Activated T-cell treated with anti-CD3 and anti-CD28 coated beads, Interleukin-2, amount 50 U/mL, for 1 hour (primary cell): ENCODE measurements around the gene TMC4.
"Not testable (repeated sequence)": the region's sequence is repeated elsewhere in the genome, so short reads cannot be mapped to it uniquely, and the experiment has no call there.

Source experiments
- DNase-seq: peaks from one replicate; pipeline ENCODE4 v3.0.0-alpha.2; 2020

TMC4 gene, protein sequence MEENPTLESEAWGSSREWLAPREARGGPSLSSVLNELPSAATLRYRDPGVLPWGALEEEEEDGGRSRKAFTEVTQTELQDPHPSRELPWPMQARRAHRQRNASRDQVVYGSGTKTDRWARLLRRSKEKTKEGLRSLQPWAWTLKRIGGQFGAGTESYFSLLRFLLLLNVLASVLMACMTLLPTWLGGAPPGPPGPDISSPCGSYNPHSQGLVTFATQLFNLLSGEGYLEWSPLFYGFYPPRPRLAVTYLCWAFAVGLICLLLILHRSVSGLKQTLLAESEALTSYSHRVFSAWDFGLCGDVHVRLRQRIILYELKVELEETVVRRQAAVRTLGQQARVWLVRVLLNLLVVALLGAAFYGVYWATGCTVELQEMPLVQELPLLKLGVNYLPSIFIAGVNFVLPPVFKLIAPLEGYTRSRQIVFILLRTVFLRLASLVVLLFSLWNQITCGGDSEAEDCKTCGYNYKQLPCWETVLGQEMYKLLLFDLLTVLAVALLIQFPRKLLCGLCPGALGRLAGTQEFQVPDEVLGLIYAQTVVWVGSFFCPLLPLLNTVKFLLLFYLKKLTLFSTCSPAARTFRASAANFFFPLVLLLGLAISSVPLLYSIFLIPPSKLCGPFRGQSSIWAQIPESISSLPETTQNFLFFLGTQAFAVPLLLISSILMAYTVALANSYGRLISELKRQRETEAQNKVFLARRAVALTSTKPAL

DNA sequence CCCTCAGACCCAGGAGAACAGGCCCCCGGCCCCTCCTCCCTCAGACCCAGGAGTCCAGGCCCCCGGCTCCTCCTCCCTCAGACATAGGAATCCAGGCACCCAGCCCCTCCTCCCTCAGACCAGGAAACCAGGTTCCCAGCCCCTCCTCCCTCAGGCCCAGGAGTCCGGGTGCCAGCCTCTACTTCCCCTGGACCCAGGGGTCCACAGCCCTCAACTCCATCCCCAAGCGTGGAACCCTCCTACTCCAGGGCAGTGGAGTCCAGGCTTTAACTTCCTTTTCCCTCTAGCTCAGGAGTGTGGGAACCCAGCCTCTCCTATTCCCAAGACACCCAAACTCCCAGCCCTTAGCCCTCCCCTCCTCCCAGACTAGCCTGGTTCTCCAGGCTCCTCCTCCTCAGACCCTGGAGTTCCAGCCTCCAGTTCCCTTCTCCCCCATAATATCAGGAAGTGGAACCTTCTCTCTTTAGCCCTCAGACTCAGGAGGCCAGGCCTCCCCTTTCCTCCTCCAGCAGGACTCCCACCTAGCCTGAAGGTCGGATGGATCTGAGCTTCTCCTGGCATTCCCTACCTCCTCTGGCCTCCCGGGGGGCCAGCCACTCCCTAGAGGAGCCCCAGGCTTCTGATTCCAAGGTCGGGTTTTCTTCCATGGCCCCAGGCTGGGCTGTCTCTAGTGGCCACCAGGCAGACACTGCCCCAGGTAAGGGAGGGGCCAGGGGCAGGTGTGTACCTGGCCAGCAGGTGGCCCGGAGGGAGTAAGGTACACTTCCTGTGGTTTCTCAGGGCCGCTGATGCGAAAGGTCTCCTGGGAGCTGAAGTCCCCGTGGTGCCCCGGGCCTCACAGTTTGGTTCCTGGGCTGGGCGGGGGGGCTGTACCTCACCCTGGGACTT lies at the start of gene TMC4:
Gene TMC4 (minus strand): TSS at position 690 of the 888 bp plus-strand sequence. CDS start 43 bp downstream, at position 647.
- DNase-seq: no peak

DNA sequence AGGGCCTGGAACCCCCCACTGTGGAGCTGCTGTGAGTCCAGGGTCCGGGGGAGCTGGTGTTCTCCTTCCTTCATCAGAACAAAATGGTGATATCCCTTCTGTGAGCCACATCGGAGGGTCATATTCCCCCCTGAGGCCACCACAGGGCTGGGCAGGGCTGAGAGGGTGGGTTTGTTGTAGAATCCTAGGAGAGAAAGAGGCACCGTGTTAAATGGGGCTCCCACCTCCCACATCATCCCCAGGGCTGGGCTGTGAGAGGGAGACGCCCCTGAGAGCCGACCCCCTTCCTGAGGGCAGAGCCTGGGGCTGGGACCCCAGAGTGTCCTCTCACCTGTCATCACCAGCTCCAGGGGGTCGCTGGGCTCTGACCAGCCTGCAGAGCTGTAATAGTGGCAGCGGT lies 49.0 kb upstream of the TMC4 start:
- DNase-seq: not testable (repeated sequence)

GRCh38 chr19:54219702-54220101 lies 46.7 kb upstream of the TMC4 start:
- DNase-seq: not testable (repeated sequence)

DNA sequence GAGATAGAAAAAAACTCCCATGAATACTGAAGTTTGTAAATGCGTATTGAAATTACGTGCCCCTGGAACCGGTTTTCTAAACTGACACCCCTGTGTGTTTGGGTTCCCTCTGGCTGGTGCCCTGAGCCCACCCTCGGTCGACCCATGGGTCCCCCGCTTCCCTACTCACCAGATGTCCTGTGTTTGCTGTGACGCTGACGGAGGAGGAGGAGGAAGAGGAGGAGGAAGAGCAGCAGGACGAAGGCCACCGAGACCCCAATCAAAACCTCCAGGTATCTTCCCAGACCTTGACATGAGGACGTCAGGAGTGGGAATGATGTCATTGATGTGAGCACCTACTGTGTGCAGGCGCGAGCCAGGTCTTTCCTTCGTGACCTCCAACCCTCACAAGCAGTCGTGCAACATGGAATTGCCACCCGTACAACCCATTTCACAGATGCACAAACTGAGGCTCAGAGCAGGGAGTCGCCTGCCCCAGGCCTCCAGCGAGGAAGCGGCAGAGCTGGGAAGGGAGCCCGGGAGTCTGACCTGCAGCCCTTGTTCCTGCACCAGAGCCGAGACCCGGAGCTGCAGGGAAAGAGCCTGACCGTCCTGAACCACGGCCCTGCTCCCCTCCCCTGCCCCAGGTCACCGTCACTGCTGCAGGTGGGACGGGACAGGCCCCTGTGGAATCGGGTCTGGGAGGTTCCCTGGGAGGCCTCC lies 46.2 kb upstream of the TMC4 start:
- no peak for DNase-seq

GRCh38 chr19:54218259-54218658 lies 45.3 kb upstream of the TMC4 start:
- no peak for DNase-seq

- not testable (repeated sequence) for DNase-seq
Observed at GRCh38 chr19:54217517-54218247, 44.7 kb upstream of the TMC4 start.

- no peak for DNase-seq
Observed at GRCh38 chr19:54216869-54217268, 43.9 kb upstream of the TMC4 start.

- not testable (repeated sequence) for DNase-seq
Observed at GRCh38 chr19:54214734-54215133, 41.8 kb upstream of the TMC4 start.

DNA sequence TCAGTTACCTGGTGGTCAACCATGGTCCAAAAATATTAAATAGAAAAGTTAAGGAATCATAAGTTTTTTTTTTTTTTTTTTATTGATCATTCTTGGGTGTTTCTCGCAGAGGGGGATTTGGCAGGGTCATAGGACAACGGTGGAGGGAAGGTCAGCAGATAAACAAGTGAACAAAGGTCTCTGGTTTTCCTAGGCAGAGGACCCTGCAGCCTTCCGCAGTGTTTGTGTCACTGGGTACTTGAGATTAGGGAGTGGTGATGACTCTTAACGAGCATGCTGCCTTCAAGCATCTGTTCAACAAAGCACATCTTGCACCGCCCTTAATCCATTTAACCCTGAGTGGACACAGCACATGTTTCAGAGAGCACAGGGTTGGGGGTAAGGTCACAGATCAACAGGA lies 41.3 kb upstream of the TMC4 start:
- DNase-seq: not testable (repeated sequence)

DNA sequence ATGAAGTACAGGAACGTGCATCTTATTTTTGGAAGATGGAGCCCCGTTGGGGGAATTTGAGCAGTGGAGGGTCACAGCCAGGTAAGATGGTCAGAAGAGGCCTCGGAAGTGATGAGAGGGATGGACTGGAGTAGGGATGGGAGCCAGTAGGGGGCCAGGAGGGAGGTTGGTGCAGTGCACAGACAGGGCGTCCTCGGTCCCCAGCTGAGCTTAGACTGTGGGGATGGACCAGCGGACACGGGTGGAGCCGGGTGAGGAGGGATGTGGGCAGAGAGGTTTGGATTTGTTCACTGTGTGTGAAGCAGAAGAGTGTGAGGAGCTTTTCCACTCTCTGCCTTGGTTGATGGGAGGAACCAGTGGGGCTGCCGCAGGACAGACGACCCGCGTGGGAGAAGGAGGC lies 38.3 kb upstream of the TMC4 start:
- DNase-seq: no peak

- DNase-seq: no peak
Observed at GRCh38 chr19:54209811-54210494, 37.0 kb upstream of the TMC4 start.

DNA sequence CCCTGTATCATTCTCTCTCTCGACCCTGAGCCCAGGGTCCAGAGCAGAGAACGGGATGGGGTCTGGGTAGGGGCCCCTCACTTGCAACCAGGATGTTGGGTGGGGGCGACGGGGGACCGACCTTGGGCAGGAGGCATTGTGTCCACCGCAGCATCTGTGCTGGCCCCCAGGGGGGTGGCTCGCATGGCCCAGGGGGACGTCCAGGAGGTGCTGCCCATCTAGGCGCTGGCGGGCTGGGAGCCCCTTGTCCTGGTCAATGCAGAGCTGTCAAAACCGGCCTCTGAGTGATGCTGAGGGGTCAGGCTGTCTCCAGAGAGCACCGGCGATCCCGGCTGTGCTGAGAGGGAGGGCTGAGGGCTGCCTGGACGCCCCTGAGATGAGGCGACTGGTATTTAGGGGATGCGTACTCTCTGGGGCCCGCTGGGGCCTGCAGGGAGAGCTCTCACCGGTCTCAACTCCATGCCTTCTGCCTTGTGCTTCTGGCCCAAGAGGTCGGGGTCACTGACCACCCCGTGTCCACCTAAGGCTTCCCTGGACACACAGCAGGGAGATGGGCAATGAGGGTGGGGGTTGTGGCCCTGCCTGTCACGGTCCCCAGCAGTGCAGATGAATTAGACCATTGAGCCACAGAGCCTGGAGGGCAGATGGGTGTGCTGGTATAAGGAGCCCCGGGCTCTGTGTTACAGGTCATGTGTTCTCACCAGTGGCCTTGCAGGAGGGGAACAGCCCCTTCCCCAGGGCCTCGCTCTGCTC lies 36.3 kb upstream of the TMC4 start:
- DNase-seq: no peak

DNA sequence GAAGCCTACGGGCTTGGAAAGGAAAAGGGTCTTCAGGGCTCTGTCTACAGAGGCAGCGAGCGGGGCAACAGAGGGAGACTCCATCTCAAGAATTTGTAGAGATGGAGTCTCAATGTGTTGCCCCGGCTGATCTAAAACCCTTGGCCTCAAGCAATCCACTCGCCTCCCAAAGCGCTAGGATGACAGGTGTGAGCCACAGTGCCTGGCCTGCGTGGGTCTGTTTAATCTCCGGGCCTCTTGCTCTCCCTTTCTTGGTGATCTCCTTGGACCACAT lies 35.8 kb upstream of the TMC4 start:
- no peak for DNase-seq

DNA sequence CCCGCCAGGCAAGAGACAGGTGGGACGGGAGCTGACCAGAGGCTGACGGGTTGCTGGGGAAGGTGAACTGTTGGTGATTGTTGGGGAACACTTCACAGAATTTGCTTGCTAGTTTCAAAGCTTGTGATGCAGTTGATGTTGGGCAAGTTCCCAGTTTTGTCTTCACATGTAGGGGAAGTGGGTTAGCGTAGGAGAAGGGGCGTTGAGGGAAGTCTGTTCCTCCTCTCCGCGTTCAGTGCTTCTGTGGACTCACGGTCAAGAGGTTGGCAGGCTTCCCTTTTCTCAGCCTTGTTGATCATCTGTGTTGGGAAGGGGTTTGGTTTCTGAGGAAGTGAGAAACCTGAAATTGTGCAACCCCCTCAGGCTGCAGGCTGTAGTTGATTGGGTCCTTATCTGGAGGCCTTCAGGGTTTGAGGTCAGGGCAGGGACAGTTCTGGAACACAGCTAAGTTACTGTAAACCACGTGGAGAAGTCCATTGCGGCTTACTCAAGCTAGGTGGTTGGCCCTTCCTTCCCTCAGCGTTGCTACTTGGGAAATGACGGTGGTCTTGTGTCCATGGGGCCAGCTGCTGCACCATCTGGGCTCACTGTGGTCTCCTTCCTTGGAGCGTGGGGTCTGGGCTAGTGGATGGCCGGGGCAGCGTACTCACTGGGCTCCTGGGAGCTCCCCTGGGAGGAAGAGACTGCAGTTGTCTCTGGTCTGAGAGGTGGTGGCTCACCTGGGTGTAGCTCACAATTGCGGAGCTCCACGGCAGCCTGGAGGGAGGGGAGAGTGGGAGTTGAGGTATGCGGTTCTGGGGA lies 35.2 kb upstream of the TMC4 start:
- no peak for DNase-seq

GRCh38 chr19:54207676-54207982 lies 34.7 kb upstream of the TMC4 start:
- DNase-seq: no peak

DNA sequence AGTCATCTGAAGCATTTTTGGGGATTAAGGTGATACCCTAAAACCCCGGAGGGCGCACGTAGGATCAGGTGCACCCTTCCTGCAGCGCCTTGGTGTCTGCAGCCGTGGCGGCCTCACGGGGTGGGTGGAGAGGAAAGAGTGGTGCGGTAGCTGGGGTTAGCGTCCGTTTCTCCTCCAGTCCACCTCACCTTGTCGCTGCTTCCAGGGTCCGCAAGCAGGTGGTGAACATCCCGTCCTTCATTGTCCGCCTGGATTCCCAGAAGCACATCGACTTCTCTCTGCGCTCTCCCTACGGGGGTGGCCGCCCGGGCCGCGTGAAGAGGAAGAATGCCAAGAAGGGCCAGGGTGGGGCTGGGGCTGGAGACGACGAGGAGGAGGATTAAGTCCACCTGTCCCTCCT lies 34.2 kb upstream of the TMC4 start:
- not testable (repeated sequence) for DNase-seq

GRCh38 chr19:54206831-54207177 lies 33.8 kb upstream of the TMC4 start:
- no peak for DNase-seq

- no peak for DNase-seq
Observed at GRCh38 chr19:54206030-54206830, 33.3 kb upstream of the TMC4 start.

DNA sequence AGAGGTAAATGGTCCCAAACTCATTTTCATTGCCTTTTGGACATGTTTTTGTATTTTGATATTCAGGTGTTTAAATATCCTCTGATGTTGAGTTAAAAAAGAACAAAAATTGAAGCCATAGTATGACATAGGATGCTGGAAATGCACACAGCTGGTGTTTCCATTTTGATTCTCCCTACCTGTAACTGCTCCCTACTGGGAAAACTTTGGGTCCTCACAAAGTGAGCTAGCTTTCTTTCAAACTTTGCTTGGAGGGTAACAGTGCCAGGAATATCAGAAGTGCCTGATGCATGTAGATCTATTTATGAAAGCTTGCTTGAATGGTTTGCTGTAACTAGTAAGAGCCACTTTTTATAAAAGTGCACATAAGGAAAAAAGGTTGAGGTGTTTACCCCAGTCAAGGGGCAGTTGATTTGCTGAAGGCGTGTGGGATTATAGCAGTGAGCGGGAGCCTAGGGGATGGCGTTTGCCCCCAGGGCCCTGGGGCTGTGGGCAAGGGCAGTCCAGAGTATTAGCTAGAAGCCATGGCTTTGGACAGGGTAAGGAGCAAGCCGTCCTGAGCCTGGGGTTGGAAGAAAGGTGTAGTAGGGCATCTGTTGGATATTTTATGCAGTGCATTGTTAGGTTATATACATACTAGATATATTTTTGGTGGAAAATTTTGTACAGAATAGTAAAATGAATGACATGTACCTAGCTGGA lies 32.0 kb upstream of the TMC4 start:
- DNase-seq: no peak
